ENCODE measurements around the gene SMAD7. TPM values are rescaled to one million over a fixed set of nuclear protein-coding genes. Genes with fewer than 3 reads are reported as not detected.
A peak's percentile ranks its signal among the peaks of the same experiment; 100 is the strongest.

Gene SMAD7
- total and polyA plus RNA-seq, 10 of the 15 experiments (the other 5 are each of a cell fraction or from before 2014, with no cell fraction given), result 1.3 to 22.5 (median 8.0) TPM

- H3K4me2 ChIP-seq (ENCODE audit: control insufficient read depth, insufficient read depth), result peak overlapping the region; percentile 94; the same call in 1 of the 2 replicates
- POLR2A ChIA-PET, result interaction anchor here (1.2 to 8.1 kb wide), 4 partner anchors 16 to 152 kb away, joined by 3 to 71 read pairs (median 5); no protein-coding TSS in a partner anchor
- in situ Hi-C loops (cut with MboI), result loop anchor here (25.0 kb wide), 1 partner anchor 1357 kb away; the partner anchor contains the start of genes CXXC1 and MBD1
Measured at GRCh38 chr18:48929941-48930713, 20.6 kb downstream of the SMAD7 start.

More at GRCh38 chr18:48929941-48930713, 20.6 kb downstream of the SMAD7 start:
- BruUV-seq (replicated peaks), result no TSS peak
- ATAC-seq, result no peak
- Histone ChIP-seq H3K9ac (ENCODE audit: control insufficient read depth, insufficient read depth, low read length) (no peak overlapping the region), H3K27me3 (replicated peaks in 1 of 2; ENCODE audit: control insufficient read depth in 2 of 2, insufficient read depth in 2 of 2, low read length in 1 of 2) (no peaks in the 10 kb centered on the region), H3K36me3 (ENCODE audit: control insufficient read depth in 2 of 2, insufficient read depth in 2 of 2, low read length in 1 of 2) (peaks cover 3 to 7% of the 10 kb centered on the region in 2 experiments), H4K20me1 (ENCODE audit: control insufficient read depth, insufficient read depth) (no peaks in the 10 kb centered on the region), H3K4me1 (ENCODE audit: control insufficient read depth, insufficient read depth, low read length) (peaks cover 66% of the 10 kb centered on the region), H3K27ac (ENCODE audit: control insufficient read depth, insufficient read depth) (peak overlapping the region; percentile 49; the same call in 1 of the 2 replicates), H3K79me2 (ENCODE audit: control insufficient read depth, insufficient read depth, low read length) (peaks cover 97% of the 10 kb centered on the region), H3K9me3 (replicated peaks; ENCODE audit: control insufficient read depth, insufficient read depth, low read length) (no peaks in the 10 kb centered on the region), H2AFZ (ENCODE audit: control insufficient read depth, low read depth, low read length) (no peak overlapping the region), H3K4me3 (no peak overlapping the region)
- 86% methylated on average over 20 of the region's 20 CpGs for WGBS (ENCODE audit: insufficient coverage, insufficient replicate concordance, low lambda C conversion rate, missing lambda C conversion rate)
- intact Hi-C loops (cut with micrococcal nuclease; ENCODE audit: unreplicated experiment), result loop anchor here (5.0 kb wide), 2 partner anchors 63 to 98 kb away; no protein-coding TSS in a partner anchor
- ChIA-PET SMC1A (ENCODE audit: uncharacterized antibody, unreplicated experiment) (interaction anchor here (1.1 to 7.1 kb wide), 8 partner anchors 10 to 232 kb away, joined by 3 to 55 read pairs (median 4); no protein-coding TSS in a partner anchor), CTCF (interaction anchor here (0.7 to 1.3 kb wide), 4 partner anchors 10 to 152 kb away, joined by 3 to 5 read pairs (median 3); no protein-coding TSS in a partner anchor), RAD21 (ENCODE audit: unreplicated experiment) (interaction anchor here (0.9 to 2.5 kb wide), 2 partner anchors 10 to 152 kb away, joined by 3 to 12 read pairs; no protein-coding TSS in a partner anchor)
- no peak for DNase-seq (ENCODE audit: low read depth, low spot score)
- no peak for FAIRE-seq
- TF ChIP-seq ATF2 (IDR thresholded peaks at IDR 0.05; ENCODE audit: low read length), result no peak
- no peak for TF ChIP-seq TCF7 (IDR thresholded peaks at IDR 0.05; ENCODE audit: borderline replicate concordance)
- TF ChIP-seq RAD51 (IDR thresholded peaks at IDR 0.05), result no peak
- TF ChIP-seq RB1 (IDR thresholded peaks at IDR 0.05; ENCODE audit: borderline replicate concordance), result no peak
- no peak for TF ChIP-seq E4F1 (IDR thresholded peaks at IDR 0.05; ENCODE audit: borderline replicate concordance, partially characterized antibody)
- TF ChIP-seq MTA2 (IDR thresholded peaks at IDR 0.05; ENCODE audit: low read depth), result no peak
